Keratinocyte (primary cell): ENCODE results near the gene MPND. TPM values are rescaled to one million over a fixed set of nuclear protein-coding genes. Genes with fewer than 3 reads are reported as not detected.

Experiments used
- DNase-seq: peaks from one replicate; pipeline ENCODE4 v3.0.0-alpha.2; 2011; ENCODE audit warnings: low read depth, missing footprints, low spot score
- FAIRE-seq: peaks from 2 replicates; lab custom pipeline; 2011; peaks lifted over from hg19 to GRCh38; lab: Jason Lieb, UNC
- H2AFZ ChIP-seq: 2 replicates; pipeline ENCODE4 v1.6.0; 2012; ENCODE audit warnings: low read length, control low read depth, inconsistent platforms; ENCODE audit not compliant: control insufficient read depth
- H3K27ac ChIP-seq: 2 replicates; pipeline ENCODE4 v1.5.1; 2011; ENCODE audit warnings: low read length; ENCODE audit not compliant: control insufficient read depth, insufficient read depth
- H3K27me3 ChIP-seq: 3 replicates; pipeline ENCODE4 v1.6.0; 2011; ENCODE audit warnings: low read length; ENCODE audit not compliant: control insufficient read depth, insufficient read depth; ENCODE audit errors: extremely low read depth
- H3K36me3 ChIP-seq, 2 experiments: 2 replicates in 1 of 2; 3 replicates in 1 of 2; pipeline ENCODE4 v1.5.1; 2011; ENCODE audit warnings: low read length in 2 of 2, mild to moderate bottlenecking in 1 of 2; ENCODE audit not compliant: control insufficient read depth in 2 of 2, insufficient read depth in 2 of 2; ENCODE audit errors: extremely low read depth in 1 of 2
- H3K4me1 ChIP-seq: 3 replicates; pipeline ENCODE4 v1.5.1; 2011; ENCODE audit warnings: low read length; ENCODE audit not compliant: control insufficient read depth, insufficient read depth; ENCODE audit errors: extremely low read depth
- H3K4me2 ChIP-seq: 3 replicates; pipeline ENCODE4 v1.6.0; 2011; ENCODE audit warnings: low read depth, low read length; ENCODE audit not compliant: control insufficient read depth, insufficient read depth; ENCODE audit errors: extremely low read depth
- H3K4me3 ChIP-seq, 3 experiments: fragments of 200-600 bp in 1 of 3; sonication (generic) in 1 of 3; 2 replicates in 2 of 3; 3 replicates in 1 of 3; pipeline ENCODE4 v1.5.1; 2011 to 2016; ENCODE audit warnings: low read length in 3 of 3, mild to moderate bottlenecking in 3 of 3, control low read depth in 2 of 3, inconsistent platforms in 1 of 3, low read depth in 1 of 3, mixed read lengths in 1 of 3, mixed run types in 1 of 3, moderate library complexity in 1 of 3; ENCODE audit not compliant: control insufficient read depth in 2 of 3, insufficient read depth in 2 of 3; ENCODE audit errors: extremely low read depth in 1 of 3
- H3K79me2 ChIP-seq: 2 replicates; pipeline ENCODE4 v1.6.0; 2012; ENCODE audit warnings: low read length; ENCODE audit not compliant: control insufficient read depth, insufficient read depth
- H3K9ac ChIP-seq: 3 replicates; pipeline ENCODE4 v1.6.0; 2011; ENCODE audit warnings: low read length; ENCODE audit not compliant: control insufficient read depth, insufficient read depth; ENCODE audit errors: extremely low read depth
- H3K9me1 ChIP-seq: 3 replicates; pipeline ENCODE4 v1.6.0; 2011; ENCODE audit warnings: low read length; ENCODE audit not compliant: control insufficient read depth, insufficient read depth; ENCODE audit errors: extremely low read depth
- H3K9me3 ChIP-seq: 2 replicates; pipeline ENCODE4 v1.5.1; 2012; ENCODE audit warnings: low read depth, low read length; ENCODE audit not compliant: control insufficient read depth
- H4K20me1 ChIP-seq: 3 replicates; pipeline ENCODE4 v1.6.0; 2011; ENCODE audit warnings: low read length; ENCODE audit not compliant: control insufficient read depth, insufficient read depth; ENCODE audit errors: extremely low read depth
- EZH2 ChIP-seq: IDR thresholded peaks from one replicate; pipeline ENCODE4 v1.6.1; 2012; ENCODE audit warnings: inconsistent platforms, mild to moderate bottlenecking, low read length, moderate library complexity
- dilution Hi-C: fragments of 300-500 bp; cut with MboI; formaldehyde crosslinking; loops from one replicate; pipeline ENCODE4 v1.7.0; 2020; ENCODE audit warnings: low sequenced_read_pairs; ENCODE audit not compliant: extremely low pct_ligation_motif_present
- polyA plus RNA-seq, 5 experiments: library from polyadenylated mRNA; depleted of rRNA in 3 of 5; stranded (reverse) in 3 of 5; stranded (forward) in 1 of 5; unstranded in 1 of 5; fragments of >200 nt; gene quantifications; 1 replicate in 1 of 5; 2 replicates in 3 of 5; 3 replicates in 1 of 5; pipeline versions ENCODE4 v1.2.1 to v1.2.3, GENCODE V29; 2011 to 2012; ENCODE audit warnings: missing spikeins in 2 of 5, low read depth in 1 of 5, low replicate concordance in 1 of 5
- TF ChIP-seq, protein P1 (sequence below), 3 experiments: IDR thresholded peaks in 1 of 3; conservative IDR thresholded peaks in 1 of 3; optimal IDR thresholded peaks in 1 of 3; 2 replicates in 2 of 3; 3 replicates in 1 of 3; pipeline versions ENCODE3 to v1.5.1; 2011; ENCODE audit warnings: low read length in 3 of 3, mild to moderate bottlenecking in 3 of 3, moderate library complexity in 2 of 3, control low read depth in 1 of 3, inconsistent platforms in 1 of 3; ENCODE audit not compliant: insufficient read depth in 2 of 3; ENCODE audit errors: extremely low read depth in 1 of 3

MPND gene
- polyA plus RNA-seq, 1 donor (not counting 4 experiments of a cell fraction or from before 2014, with no cell fraction given), result 4.2 TPM

- no peak overlapping the region for H3K4me2 ChIP-seq
- H3K27me3 ChIP-seq, result no peaks in the 10 kb centered on the region
- peaks cover 10 to 16% of the 10 kb centered on the region in 2 experiments for H3K36me3 ChIP-seq
- H3K9me3 ChIP-seq, result no peaks in the 10 kb centered on the region
- H3K9me1 ChIP-seq, result no peaks in the 10 kb centered on the region
- TF ChIP-seq, protein P1, sequence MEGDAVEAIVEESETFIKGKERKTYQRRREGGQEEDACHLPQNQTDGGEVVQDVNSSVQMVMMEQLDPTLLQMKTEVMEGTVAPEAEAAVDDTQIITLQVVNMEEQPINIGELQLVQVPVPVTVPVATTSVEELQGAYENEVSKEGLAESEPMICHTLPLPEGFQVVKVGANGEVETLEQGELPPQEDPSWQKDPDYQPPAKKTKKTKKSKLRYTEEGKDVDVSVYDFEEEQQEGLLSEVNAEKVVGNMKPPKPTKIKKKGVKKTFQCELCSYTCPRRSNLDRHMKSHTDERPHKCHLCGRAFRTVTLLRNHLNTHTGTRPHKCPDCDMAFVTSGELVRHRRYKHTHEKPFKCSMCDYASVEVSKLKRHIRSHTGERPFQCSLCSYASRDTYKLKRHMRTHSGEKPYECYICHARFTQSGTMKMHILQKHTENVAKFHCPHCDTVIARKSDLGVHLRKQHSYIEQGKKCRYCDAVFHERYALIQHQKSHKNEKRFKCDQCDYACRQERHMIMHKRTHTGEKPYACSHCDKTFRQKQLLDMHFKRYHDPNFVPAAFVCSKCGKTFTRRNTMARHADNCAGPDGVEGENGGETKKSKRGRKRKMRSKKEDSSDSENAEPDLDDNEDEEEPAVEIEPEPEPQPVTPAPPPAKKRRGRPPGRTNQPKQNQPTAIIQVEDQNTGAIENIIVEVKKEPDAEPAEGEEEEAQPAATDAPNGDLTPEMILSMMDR (optimal IDR thresholded peaks at IDR 0.05 in 1 of 3, IDR thresholded peaks at IDR 0.05 in 1 of 3, conservative IDR thresholded peaks at IDR 0.05 in 1 of 3; ENCODE audit: extremely low read depth in 1 of 3, insufficient read depth in 2 of 3, low read length in 3 of 3), result no peak
- no peak for TF ChIP-seq EZH2
- no peak overlapping the region for H3K9ac ChIP-seq
- no peaks in the 10 kb centered on the region for H3K4me1 ChIP-seq
- dilution Hi-C loops, result no loop called here
- no peak overlapping the region for H3K27ac ChIP-seq
- H2AFZ ChIP-seq, result no peak overlapping the region
- DNase-seq (no peak), FAIRE-seq (no peak)
- H3K4me3 ChIP-seq, result no peak overlapping the region
- H3K79me2 ChIP-seq, result no peaks in the 10 kb centered on the region
- no peaks in the 10 kb centered on the region for H4K20me1 ChIP-seq
Observed at GRCh38 chr19:4357095-4357797, 13.9 kb downstream of the MPND start.

GRCh38 chr19:4357921-4358326 lies 14.6 kb downstream of the MPND start:
- dilution Hi-C loops, result no loop called here
- no peak for FAIRE-seq
- peaks cover 11 to 22% of the 10 kb centered on the region in 2 experiments for H3K36me3 ChIP-seq

More at GRCh38 chr19:4357921-4358326, 14.6 kb downstream of the MPND start:
- Histone ChIP-seq H2AFZ (no peak overlapping the region), H3K27me3 (no peaks in the 10 kb centered on the region), H4K20me1 (no peaks in the 10 kb centered on the region), H3K9me1 (no peaks in the 10 kb centered on the region), H3K4me2 (no peak overlapping the region), H3K9me3 (no peaks in the 10 kb centered on the region), H3K79me2 (no peaks in the 10 kb centered on the region), H3K4me3 (no peak overlapping the region), H3K27ac (no peak overlapping the region), H3K9ac (no peak overlapping the region), H3K4me1 (no peaks in the 10 kb centered on the region)
- no peak for DNase-seq
- TF ChIP-seq, protein P1 (optimal IDR thresholded peaks at IDR 0.05 in 1 of 3, IDR thresholded peaks at IDR 0.05 in 1 of 3, conservative IDR thresholded peaks at IDR 0.05 in 1 of 3; ENCODE audit: extremely low read depth in 1 of 3, insufficient read depth in 2 of 3, low read length in 3 of 3), result no peak
- TF ChIP-seq EZH2, result no peak
